GM19240 (cell line): Measurements from ENCODE around the gene YWHAQ.
"Not testable (repeated sequence)": the region's sequence is repeated elsewhere in the genome, so short reads cannot be mapped to it uniquely, and the experiment has no call there.

ENCODE experiments used
- DNase-seq: peaks from one replicate; pipeline ENCODE4 v3.0.0; 2011; ENCODE audit warnings: low spot score; ENCODE audit not compliant: insufficient read length

The YWHAQ gene

GRCh38 chr2:9552219-9553178, 78.3 kb downstream of the YWHAQ start:
- no peak for DNase-seq

DNA sequence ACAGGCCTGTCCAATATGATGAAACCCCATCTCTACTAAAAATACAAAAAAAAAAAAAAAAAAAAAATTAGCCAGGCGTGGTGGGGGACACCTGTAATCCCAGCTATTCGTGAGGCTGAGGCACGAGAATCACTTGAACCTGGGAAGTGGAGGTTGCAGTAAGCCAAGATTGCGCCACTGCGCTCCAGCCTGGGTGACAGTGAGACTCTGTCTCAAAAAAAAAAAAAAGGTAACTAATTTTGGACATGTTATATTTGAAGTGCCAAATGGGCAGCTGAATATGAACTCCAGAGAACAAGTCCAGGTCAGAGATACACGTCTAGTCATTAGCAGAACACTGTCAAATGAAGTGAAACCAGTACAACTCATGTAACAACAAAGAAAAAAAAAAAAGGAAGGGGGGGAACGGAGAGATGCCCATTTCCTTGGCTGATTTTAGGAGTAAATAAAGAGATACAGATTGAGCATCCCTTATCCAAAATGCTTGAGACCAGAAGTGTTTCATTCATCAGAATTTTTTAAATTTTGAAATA, 79.9 kb downstream of the YWHAQ start:
- not testable (repeated sequence) for DNase-seq

DNA sequence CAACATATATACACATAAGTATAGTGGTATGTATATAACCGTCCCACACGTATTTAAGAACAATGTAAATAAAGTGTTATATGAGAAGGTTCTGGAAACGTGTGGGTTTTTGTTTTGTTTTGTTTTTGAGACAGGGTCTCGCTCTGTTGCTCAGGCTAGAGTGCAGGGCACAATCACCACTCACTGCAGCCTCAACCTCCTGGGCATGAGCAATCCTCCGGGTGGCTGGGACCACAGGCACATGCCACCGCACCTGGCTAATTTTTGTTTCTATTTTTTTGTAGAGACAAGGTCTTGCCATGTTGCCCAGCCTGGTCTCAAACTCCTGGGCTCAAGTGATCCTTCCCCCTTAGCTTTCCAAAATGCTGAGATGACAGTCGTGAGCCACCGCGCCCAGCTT, 81.4 kb downstream of the YWHAQ start:
- DNase-seq = no peak

GRCh38 chr2:9548506-9548905, 82.3 kb downstream of the YWHAQ start:
- no peak for DNase-seq

GRCh38 chr2:9547262-9547991, 83.4 kb downstream of the YWHAQ start:
- DNase-seq = no peak

DNA sequence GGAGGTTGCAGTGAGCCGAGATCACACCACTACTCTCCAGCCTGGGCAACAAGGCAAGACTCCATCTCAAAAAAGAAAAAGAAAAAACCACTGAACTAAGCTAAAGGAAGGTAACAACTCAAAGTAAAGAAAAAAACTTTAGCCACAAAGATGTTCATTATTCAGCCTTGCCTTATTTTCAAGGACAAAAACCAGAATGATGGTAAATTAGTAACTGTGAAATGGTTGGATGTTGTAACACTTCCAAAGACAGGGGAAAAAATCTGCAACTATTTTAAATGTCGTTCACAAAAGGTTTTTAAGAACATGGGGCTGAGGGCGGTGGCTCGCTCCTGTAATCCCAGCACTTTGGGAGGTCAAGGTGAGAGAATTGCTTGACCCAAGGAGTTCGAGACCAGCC, 85.3 kb downstream of the YWHAQ start:
- DNase-seq = no peak

- no peak for DNase-seq
Observed at GRCh38 chr2:9543557-9543956, 87.2 kb downstream of the YWHAQ start.

GRCh38 chr2:9539531-9539930, 91.3 kb downstream of the YWHAQ start:
- DNase-seq = no peak

GRCh38 chr2:9538000-9538507, 92.7 kb downstream of the YWHAQ start:
- no peak for DNase-seq

GRCh38 chr2:9536504-9536903, 94.3 kb downstream of the YWHAQ start:
- no peak for DNase-seq

DNA sequence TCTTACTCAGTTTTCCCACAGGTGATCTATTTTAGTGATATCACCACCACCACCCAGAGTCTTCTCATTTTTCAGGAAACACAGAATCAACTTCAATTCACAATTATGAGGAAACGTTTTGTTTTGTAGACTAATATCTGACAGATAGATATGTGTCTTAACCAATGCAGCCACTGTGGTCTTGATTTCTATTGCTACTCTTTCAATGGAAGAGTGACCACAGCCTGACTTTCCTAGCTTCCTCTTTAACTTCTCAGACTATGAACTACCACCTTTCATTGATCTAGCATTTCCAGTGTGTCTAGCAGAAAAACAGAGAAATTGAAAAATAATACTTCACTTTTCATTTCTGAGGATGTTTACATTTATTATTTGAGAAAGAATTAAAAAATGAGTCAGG, 95.6 kb downstream of the YWHAQ start:
- no peak for DNase-seq
